GM18508 (cell line): ENCODE data around the gene APOC1.
"Not testable (repeated sequence)": the region's sequence is repeated elsewhere in the genome, so short reads cannot be mapped to it uniquely, and the experiment has no call there.

Experiments used
- ATAC-seq: cut with Tn5 transposase; IDR thresholded peaks from one replicate; pipeline ENCODE4 v1.9.1; 2021; ENCODE audit warnings: moderate number of reproducible peaks; ENCODE audit not compliant: insufficient read depth, unreplicated experiment

APOC1 gene

DNA sequence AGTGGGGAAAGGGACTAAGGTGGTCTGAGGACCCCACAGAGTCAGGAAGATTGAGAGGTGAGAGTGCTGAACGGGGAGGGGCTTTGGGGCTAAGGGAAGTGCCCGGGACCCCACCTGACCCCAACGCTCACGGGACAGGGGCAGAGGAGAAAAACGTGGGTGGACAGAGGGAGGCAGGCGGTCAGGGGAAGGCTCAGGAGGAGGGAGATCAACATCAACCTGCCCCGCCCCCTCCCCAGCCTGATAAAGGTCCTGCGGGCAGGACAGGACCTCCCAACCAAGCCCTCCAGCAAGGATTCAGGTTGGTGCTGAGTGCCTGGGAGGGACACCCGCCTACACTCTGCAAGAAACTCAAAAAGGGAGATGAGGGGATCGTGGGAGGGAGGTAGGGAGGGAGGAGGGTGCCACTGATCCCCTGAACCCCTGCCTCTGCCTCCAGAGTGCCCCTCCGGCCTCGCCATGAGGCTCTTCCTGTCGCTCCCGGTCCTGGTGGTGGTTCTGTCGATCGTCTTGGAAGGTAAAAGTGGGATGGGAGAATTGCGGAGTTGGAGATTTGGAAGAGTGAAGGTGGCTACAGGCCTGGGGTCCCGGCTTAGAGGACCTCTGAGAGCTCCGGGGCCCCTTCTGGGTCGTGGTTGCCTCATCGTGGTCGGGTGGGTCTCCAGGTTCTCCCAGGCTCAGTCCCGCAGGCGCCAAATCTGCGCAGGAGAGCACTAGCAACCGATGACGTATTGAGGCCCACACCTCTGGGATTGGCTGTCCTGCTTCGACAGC lies at the start of gene APOC1:
TSS of gene APOC1 (plus strand) at position 176 of the 774 bp plus-strand sequence. CDS start at position 460, 284 bp downstream.
- ATAC-seq, result peak; percentile 76

GRCh38 chr19:44865196-44865767 lies 49.1 kb upstream of the APOC1 start:
- no peak for ATAC-seq

- no peak for ATAC-seq
These were observed 47.7 kb upstream of the APOC1 start for GRCh38 chr19:44866664-44867063.

DNA sequence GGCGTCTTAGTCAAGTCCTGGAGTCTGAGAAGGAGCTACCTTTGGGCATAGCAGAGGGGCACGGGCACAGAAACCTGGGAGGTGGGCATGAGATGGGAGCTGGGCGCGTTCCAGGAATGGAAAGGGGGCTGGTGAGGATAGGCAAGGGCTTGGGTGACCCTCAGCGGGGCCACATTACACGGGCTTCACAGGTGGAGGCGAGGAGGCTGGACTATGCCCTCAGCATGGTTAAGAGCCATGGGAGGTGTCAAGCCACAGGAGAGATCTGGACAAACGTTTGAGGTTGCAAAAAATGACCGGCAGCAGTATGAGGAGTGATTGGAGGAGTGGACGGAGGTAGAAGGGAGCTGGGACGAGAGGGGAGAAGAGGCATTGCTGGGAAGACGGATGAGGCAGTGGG lies 46.8 kb upstream of the APOC1 start:
- ATAC-seq, result no peak

DNA sequence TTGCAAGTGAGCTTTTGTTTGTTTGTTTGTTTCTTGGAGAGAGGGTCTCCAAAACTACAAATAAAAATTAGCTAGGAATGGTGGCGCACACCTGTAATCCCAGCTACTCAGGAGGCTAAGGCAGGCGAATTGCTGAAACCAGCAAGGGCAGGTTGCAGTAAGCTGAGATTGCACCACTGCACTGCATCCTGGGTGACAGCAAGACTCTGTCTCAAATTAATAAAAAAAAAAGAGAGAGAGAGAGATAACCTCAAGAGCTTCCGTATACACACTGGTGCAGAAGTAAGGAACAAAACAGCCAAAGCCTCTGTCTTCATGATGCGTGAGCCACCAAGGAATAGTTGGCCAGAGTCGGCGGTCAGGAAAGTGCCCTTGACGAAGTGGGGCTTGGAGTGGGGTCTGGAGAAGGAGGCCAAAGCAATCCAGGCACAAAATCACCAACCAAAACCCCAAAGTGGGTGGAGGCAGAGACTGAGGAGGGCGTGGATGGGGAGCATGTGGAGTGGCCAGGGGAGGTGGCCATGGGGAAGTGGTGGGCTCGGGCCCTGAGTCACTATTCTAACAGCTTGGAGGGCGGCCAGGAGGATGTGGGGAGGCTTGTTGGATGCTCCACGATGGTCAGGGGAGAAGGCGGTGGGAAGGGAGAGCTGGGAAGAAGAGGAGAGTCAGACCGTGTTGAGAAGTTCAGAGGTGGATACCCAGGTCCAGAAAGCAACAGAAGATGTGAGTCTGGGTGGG lies 44.5 kb upstream of the APOC1 start:
- ATAC-seq, result no peak

GRCh38 chr19:44871809-44872208 lies 42.6 kb upstream of the APOC1 start:
- ATAC-seq, result no peak

DNA sequence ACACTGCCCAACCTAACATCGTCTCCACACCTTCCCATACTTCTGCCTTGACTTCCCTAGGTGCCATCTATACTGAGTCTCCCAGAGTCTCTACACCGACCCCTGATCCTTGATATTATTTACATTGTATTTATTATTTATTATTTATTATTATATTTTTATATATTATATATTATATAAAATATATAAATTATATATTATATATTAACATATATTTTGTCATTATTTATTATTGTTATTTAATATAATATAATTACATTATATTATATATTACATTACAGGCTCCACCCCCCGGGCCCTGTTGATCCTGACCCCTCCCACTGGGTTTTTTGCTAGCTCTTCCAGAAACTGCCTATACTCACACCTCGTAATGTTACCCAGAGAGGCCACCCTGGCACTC lies 41.7 kb upstream of the APOC1 start:
- no peak for ATAC-seq

- ATAC-seq, result no peak
These were observed 40.1 kb upstream of the APOC1 start for GRCh38 chr19:44874317-44874716.

DNA sequence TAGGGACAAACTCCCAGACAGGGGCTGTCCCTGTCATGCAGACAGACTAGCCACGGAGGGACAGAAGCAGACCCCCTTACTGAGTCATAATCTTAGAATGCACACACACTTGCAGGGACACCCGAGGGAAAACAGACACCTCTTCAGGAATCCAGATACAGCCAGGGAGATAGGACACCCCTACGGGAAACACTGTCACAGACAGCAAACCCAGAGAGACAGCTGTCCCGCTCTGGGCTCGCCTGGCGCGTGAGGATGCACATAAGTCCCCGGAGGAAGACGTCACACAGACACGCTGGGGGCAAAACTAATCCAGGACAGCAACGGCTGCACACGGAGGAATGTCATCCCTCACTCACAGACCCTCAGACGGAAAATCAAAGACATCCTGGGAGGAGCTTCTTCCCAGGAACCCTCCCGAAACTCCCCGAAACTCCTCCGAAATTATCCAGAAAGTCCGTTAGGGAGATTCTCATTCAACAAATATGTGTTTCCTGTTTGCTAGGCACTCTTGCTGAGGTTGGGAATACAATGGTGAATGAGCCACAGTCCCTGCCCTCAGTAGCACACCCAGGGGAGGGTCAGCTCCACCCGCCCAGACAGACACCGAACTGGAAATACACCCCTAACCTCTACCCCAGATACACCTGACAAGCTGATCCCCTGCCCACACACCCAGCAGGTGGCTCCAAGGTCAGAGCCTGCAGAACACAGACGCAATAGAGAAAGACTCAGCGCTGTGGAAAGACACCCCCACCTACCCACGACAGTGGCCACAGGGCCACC lies 38.5 kb upstream of the APOC1 start:
- no peak for ATAC-seq

GRCh38 chr19:44876930-44877535 lies 37.4 kb upstream of the APOC1 start:
- ATAC-seq, result no peak

GRCh38 chr19:44878120-44878865 lies 36.1 kb upstream of the APOC1 start:
- ATAC-seq, result no peak

DNA sequence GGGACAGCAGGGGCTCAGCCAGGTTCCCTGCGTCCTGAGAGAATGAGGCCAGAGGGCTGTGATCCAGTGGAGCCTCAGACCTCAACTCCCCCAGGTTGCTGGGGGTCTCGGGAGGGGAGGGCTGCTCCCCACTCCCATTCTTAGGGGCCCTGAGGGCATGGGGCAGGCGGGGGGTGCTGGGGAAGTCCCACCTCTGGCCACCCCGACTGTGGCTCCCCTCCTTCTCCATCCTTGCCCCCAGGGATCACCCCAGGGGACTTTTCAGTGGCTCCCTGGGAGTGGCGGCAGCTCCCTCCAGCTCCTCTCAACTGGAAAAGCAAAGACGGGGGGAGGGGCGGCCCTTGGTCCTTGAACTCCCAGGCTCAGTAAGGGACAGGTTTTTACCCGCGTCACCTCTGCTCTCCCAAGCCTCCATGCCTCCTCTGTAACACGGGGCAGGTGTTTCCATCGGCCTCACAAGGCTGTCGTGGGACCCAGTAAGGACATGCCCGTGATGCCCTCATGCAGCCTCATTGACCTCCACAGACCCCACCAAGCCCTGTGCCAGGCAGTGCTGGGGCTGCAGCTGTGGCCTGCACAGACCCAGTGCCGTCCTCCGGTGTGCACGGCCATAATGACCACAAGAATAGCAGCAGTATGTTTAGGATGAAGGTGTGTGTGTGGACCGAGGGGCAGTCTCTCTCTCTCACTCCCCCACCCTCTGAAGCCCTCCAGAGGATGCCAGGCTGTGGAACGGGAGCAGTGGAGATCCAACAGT lies 34.9 kb upstream of the APOC1 start:
- ATAC-seq, result no peak

DNA sequence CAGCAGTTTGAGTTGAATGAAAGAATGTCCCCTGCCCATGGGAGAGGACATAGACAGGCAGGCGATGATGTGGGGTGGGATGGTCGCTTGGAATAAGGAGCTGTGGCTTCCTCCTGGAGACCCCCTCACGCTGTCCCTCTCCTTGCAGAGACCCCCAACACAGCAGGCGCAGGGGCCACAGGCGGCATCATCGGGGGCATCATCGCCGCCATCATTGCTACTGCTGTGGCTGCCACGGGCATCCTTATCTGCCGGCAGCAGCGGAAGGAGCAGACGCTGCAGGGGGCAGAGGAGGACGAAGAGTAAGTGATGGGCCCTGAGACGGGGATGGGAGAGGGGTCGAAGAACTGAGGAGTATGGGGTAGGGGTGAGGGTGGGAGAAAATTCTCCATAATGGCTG lies 32.3 kb upstream of the APOC1 start:
- ATAC-seq, result no peak

- ATAC-seq, result not testable (repeated sequence)
These were observed 31.6 kb upstream of the APOC1 start for GRCh38 chr19:44882619-44883397.

GRCh38 chr19:44883922-44884321 lies 30.5 kb upstream of the APOC1 start:
- ATAC-seq, result no peak

DNA sequence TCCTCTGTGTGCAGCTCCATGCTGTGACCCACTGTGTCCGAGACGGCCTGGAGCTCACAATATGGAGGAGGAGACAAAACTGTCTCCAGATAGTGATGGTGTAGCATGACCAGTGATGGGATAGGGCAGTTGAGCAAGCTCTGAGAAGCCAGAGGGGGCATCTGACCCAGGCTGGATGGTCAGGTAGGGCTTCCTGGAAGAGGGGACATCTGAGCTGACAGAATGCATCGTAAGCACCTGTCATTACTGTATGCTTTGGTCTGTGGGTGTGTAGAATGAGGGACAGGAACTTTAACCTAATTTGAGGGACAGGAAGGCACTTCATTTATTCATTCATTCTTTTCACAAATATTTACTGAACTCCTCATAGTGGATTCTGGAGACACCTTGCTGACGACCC lies 29.8 kb upstream of the APOC1 start:
- no peak for ATAC-seq

DNA sequence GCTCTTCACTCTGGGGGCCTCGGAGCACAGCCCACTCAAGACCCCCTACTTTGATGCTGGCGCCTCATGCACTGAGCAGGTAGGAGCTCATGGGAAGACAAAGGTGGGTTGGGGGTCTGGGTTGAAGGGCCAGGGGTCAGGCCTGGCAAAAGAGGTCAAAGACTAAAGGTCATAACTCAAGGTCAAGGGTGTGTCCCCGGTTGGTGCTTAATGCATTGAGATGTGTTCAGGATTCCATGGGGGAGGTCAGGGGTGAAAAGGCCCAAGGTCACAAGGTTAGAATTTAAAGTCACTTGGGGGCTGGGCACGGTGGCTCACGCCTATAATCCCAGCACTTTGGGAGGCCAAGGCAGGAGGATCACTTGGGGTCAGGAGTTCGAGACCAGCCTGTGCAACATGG lies 28.3 kb upstream of the APOC1 start:
- no peak for ATAC-seq

- ATAC-seq, result no peak
These were observed 26.8 kb upstream of the APOC1 start for GRCh38 chr19:44887648-44888047.
